Tibial artery (tissue), 4 donors: Measurements from ENCODE around the gene PPM1A.

Experiments
- DNase-seq, 2 donors: peaks; one replicate each; pipeline ENCODE4 v3.0.0-alpha.2; 2019
- H3K27ac ChIP-seq, 2 donors: fragments of 200-600 bp; sonication (generic) in 1 of 2; 1 replicate in 1 of 2; 2 replicates in 1 of 2; pipeline ENCODE4 v1.5.1; 2018 to 2019; ENCODE audit warnings: mild to moderate bottlenecking in 1 of 2
- H3K27me3 ChIP-seq, 2 donors: fragments of 200-600 bp; sonication (generic) in 1 of 2; one replicate each; pipeline versions ENCODE4 v1.5.1 to v1.6.0; 2016 to 2019
- H3K36me3 ChIP-seq, 3 donors: fragments of 200-600 bp; sonication (generic) in 2 of 3; one replicate each; pipeline ENCODE4 v1.5.1; 2016 to 2019; ENCODE audit warnings: mild to moderate bottlenecking in 2 of 3
- H3K4me1 ChIP-seq, 4 donors: fragments of 200-600 bp; sonication (generic) in 2 of 4; 1 replicate in 3 of 4; 2 replicates in 1 of 4; pipeline ENCODE4 v1.5.1; 2016 to 2019
- H3K4me3 ChIP-seq, 2 donors: fragments of 200-600 bp; sonication (generic) in 1 of 2; 1 replicate in 1 of 2; 2 replicates in 1 of 2; pipeline ENCODE4 v1.5.1; 2018 to 2019; ENCODE audit warnings: mild to moderate bottlenecking in 2 of 2
- H3K9me3 ChIP-seq, 3 donors: fragments of 200-600 bp; sonication (generic) in 1 of 3; one replicate each; pipeline ENCODE4 v1.5.1; 2016 to 2019
- intact Hi-C: fragments of 100-400 bp; cut with DNase I; formaldehyde crosslinking; loops from one replicate; pipeline ENCODE4 v1.15.0; 2023; ENCODE audit warnings: low total_unique reads
- TF ChIP-seq, protein P1 (sequence below), 2 experiments: fragments of 200-600 bp in 1 of 2; fragments of 450-650 bp in 1 of 2; IDR thresholded peaks; one replicate each; pipeline ENCODE4 v1.5.1; 2017 to 2019; ENCODE audit warnings: antibody characterized with exemption in 2 of 2, mild to moderate bottlenecking in 1 of 2, moderate library complexity in 1 of 2

Gene PPM1A

DNA sequence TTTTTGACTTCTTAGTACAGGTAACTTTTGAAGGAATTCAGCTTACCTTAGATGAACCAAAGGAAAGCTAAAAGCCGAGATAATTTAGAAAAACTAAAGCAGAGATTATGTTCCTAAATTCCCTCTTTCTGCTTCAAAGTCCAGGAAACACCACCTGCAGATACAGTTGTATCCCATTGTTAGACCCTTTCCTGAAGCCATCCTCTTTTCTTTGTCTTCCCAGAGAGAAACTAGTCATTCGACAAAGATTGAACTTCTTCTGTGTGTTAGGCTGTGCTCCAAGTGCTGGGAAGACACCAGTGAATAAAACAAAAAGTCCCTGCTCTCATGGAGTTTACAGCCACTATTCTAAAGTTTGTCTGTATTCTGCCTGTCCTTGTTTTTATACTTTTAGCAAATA, 29.3 kb downstream of the PPM1A start:
- no peaks in the 10 kb centered on the region for H3K9me3 ChIP-seq
- no peaks in the 10 kb centered on the region for H3K27me3 ChIP-seq
- H3K4me1 ChIP-seq, result peaks cover 0 to 58% (median 26%) of the 10 kb centered on the region in 4 donors
- no peak overlapping the region for H3K4me3 ChIP-seq
- TF ChIP-seq, protein P1, sequence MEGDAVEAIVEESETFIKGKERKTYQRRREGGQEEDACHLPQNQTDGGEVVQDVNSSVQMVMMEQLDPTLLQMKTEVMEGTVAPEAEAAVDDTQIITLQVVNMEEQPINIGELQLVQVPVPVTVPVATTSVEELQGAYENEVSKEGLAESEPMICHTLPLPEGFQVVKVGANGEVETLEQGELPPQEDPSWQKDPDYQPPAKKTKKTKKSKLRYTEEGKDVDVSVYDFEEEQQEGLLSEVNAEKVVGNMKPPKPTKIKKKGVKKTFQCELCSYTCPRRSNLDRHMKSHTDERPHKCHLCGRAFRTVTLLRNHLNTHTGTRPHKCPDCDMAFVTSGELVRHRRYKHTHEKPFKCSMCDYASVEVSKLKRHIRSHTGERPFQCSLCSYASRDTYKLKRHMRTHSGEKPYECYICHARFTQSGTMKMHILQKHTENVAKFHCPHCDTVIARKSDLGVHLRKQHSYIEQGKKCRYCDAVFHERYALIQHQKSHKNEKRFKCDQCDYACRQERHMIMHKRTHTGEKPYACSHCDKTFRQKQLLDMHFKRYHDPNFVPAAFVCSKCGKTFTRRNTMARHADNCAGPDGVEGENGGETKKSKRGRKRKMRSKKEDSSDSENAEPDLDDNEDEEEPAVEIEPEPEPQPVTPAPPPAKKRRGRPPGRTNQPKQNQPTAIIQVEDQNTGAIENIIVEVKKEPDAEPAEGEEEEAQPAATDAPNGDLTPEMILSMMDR (IDR thresholded peaks at IDR 0.05), result no peak
- no peak overlapping the region for H3K27ac ChIP-seq
- intact Hi-C loops, result no loop called here
- H3K36me3 ChIP-seq, result peaks cover 9 to 11% (median 9%) of the 10 kb centered on the region in 3 donors
- DNase-seq, result no peak

DNA sequence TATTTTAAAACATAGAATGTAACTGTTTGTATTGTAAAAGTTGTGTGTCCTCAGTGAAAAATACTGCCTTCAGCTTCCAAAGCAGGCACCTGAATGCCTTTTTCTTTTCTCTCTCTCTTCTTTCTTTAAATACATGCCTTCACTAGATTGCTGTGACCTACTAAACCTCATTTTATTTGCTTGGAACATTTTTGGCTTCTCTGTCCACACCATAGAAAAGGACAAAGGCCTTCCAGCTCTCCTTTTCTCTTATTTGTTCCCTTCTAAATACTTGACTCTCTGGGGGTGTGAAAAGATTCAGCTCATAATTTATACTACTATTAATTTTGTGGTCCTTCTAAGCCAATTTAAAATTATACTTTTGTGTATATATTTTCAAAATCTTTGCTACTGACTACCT, 38.4 kb downstream of the PPM1A start:
- Histone ChIP-seq H3K4me3 (no peak overlapping the region), H3K4me1 (no peaks in the 10 kb centered on the region), H3K27me3 (no peaks in the 10 kb centered on the region), H3K27ac (no peak overlapping the region), H3K9me3 (no peaks in the 10 kb centered on the region), H3K36me3 (peaks cover 36 to 54% (median 54%) of the 10 kb centered on the region in 3 donors)
- intact Hi-C loops, result no loop called here
- DNase-seq, result no peak
- TF ChIP-seq, protein P1 (IDR thresholded peaks at IDR 0.05), result no peak

DNA sequence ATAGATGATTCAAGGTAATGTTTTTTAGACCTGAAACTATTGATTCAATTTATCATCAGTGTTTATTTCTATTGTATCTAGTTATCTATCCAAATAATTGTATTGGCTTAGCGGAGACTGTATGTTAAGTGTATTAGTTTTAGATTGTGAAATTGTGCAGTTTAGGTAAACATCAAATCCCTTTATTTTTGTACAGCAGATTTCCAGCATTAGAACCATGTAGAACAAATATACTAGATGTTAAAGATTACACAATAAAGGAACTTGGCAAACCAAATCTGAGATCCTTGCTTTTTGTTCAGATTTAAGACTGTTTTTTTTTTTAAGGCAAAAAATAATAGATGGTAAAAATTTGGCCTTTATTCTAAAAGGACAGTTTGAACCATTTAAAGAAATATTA, 39.3 kb downstream of the PPM1A start:
- intact Hi-C loops, result no loop called here
- no peak overlapping the region for H3K4me3 ChIP-seq
- DNase-seq, result no peak

DNA sequence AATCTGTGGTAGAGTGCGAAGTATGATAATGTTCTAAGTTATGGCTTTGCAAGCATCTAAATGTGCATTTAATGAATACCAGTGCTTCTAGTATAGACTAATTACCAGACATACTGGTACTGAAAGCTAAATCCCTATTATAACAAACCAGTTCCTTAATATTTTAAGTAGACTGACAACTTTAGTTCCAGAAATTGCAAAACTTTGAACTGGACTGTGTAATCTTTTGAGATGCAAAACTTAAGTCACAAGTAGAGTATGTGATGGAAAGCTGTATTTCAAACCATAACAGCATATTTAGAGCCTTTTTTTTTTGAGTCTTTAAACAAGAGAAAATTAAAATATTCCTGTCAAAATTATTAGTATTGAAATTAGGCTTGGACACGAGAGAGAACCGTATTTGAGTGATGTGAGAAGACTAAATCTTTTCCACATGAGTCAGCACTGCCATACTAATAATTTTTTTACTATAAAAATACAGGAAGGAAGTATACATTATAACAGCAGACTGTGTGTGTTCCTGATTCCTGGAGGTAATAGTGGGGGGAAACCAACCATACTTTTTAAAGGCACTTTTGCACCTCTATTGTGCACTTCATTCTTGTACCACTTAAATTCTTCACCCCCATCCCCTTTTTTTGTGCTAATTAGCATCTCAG, 45.5 kb downstream of the PPM1A start:
- TF ChIP-seq, protein P1 (IDR thresholded peaks at IDR 0.05), result no peak
- no peaks in the 10 kb centered on the region for H3K9me3 ChIP-seq
- peaks cover 24 to 37% (median 29%) of the 10 kb centered on the region in 3 donors for H3K36me3 ChIP-seq
- no peak overlapping the region for H3K27ac ChIP-seq
- intact Hi-C loops, result no loop called here
- H3K27me3 ChIP-seq, result no peaks in the 10 kb centered on the region
- no peak overlapping the region for H3K4me3 ChIP-seq
- H3K4me1 ChIP-seq, result no peaks in the 10 kb centered on the region
- no peak for DNase-seq

More for the DNA sequence above, 39.3 kb downstream of the PPM1A start:
- Histone ChIP-seq H3K4me1 (no peaks in the 10 kb centered on the region), H3K9me3 (no peaks in the 10 kb centered on the region), H3K27ac (no peak overlapping the region), H3K36me3 (peaks cover 38 to 54% (median 53%) of the 10 kb centered on the region in 3 donors), H3K27me3 (no peaks in the 10 kb centered on the region)
- TF ChIP-seq, protein P1 (IDR thresholded peaks at IDR 0.05), result no peak

DNA sequence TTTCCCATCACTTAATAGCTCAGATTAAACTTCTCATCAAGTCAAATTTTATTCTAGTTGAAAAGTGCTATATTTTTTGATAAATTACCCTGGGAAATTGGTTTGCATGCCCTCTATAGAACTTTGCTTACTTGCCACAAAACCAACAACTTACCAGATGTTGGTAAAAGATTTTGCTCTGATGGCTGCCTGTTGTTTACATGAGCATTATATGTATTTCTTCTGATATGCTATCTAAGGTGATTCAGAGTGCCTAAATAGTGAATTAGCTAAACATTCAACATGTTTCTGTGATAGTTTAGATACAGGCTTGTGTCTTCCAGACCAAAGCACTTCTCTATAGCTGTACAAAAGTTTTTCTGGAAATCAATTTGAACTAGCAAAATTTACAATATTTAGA, 51.0 kb downstream of the PPM1A start:
- DNase-seq, result no peak
- Histone ChIP-seq H3K27me3 (no peaks in the 10 kb centered on the region), H3K4me3 (no peak overlapping the region), H3K27ac (no peak overlapping the region), H3K4me1 (peaks cover 0 to 4% (median 0%) of the 10 kb centered on the region in 4 donors), H3K36me3 (peaks cover 0 to 5% (median 5%) of the 10 kb centered on the region in 3 donors), H3K9me3 (no peaks in the 10 kb centered on the region)
- TF ChIP-seq, protein P1 (IDR thresholded peaks at IDR 0.05), result no peak
- intact Hi-C loops, result no loop called here
